HG03280 (cell line): ENCODE data around the gene PPFIA3.

ENCODE experiments used
- ATAC-seq: cut with Tn5 transposase; IDR thresholded peaks from one replicate; pipeline ENCODE4 v1.9.1; 2021; ENCODE audit warnings: mild to moderate bottlenecking, moderate library complexity; ENCODE audit not compliant: unreplicated experiment

The PPFIA3 gene

DNA sequence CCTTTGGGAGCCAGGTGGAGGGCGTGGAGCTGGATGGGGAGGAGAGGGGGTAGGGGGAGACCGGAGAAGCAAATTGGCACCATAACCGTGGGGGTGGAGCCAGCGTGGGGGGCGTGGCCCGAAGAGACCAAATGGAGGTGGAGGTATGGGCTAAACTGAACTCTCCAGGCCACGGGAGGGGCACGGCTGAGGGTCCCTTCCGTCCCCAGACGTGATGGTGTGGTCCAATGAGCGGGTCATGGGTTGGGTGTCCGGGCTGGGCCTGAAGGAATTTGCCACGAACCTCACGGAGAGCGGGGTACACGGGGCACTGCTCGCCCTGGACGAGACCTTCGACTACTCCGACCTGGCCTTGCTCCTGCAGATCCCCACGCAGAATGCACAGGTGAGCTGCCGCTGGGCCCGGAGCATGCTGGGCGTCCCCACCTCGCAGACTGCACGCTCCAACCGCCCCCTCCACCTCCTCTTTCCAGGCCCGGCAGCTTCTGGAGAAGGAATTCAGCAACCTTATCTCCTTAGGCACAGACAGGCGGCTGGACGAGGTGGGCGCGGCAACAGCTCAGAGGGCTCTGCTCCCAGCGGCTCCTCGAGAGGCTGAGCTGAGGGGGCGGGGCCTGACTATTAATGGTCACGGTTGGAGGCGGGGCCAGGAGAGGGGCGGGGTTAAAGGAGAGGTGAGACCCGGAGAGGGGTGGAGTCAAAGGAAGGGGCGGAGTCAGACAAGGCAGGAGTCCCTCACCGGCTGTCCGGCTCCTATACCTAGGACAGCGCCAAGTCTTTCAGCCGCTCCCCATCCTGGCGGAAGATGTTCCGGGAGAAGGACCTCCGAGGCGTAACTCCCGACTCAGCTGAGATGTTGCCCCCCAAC, 29.7 kb downstream of the PPFIA3 start:
- ATAC-seq = no peak

- no peak for ATAC-seq
Measured at GRCh38 chr19:49149652-49150105, 30.3 kb downstream of the PPFIA3 start.

DNA sequence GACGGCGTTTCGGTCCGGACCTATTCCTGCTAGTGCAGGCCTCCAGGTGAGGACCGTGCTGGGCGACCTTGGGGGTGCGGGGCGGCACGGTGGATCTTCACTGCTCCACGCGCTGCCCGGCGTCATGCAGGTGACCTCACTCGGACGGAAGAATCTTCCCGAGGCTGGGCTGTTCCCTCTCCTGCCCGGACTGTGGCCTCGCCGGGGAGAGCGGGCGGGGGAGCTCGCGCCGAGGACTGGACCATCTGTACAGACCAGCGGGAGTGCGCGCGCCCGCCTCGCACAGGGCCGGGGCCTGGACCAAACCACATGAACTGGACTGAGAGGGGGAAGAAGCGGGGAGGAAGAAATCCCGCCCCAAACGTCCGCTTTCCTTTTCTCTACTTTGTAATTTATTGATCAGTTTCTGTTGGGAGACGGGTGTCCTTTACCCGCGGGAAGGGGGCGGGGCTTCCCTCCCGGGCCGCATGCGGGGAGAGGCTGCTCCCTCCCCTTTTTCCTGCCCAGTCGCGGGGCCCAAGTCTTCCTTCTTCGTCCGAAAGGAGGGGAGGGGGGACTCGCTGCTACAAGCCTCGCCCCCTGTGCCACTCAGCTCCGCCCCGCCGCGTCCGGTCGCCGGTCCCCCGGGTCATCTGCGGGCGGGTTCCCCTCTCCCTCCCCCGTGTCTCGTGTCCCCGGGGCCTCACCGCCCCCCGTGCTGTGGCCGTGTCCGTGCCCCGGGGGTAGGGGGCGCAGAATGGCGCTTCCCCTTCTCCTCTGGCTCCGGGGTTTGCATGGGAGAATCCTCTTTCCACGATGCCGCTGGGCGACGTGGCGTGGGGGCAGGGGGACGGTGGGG, 31.0 kb downstream of the PPFIA3 start:
- ATAC-seq = no peak

DNA sequence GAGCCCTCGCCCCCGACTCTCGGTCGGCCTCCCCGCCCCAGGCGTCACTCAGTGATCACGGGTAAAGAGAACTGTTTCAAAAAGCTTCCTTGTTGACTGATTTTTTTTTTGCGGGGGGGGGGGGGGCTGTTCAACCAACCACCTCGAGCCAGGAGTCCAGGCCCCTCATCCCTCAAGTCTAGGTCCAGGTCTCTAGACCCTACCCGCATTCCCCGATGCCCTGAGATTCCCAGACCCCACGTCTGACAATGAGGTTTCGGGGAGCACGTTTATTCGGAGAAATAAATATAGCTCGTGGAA, 31.6 kb downstream of the PPFIA3 start:
- ATAC-seq = no peak

- no peak for ATAC-seq
Measured at GRCh38 chr19:49151267-49152118, 32.1 kb downstream of the PPFIA3 start.

GRCh38 chr19:49152119-49152550, 32.8 kb downstream of the PPFIA3 start:
- no peak for ATAC-seq

- ATAC-seq = no peak
Measured at GRCh38 chr19:49153167-49153809, 33.9 kb downstream of the PPFIA3 start.

DNA sequence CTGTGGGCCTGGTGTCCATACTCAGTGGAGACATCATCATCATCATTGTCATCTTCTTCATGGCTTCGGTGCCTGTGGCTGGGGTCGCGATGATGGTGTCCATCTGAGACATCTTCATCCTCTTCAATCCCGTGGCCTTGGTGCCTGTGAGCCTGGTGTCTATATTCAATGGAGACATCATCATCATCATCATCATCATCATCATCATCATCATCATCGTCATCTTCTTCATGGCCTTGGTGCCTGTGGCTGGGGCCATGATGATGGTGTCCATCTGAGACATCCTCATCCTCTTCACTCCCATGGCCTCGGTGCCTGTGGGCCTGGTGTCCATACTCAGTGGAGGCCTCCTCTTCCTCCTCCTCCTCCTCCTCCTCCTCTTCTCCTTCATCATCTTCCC, 34.9 kb downstream of the PPFIA3 start:
- ATAC-seq = no peak

GRCh38 chr19:49155005-49155819, 35.9 kb downstream of the PPFIA3 start, which contains the start of gene HRC:
Gene HRC, minus strand, starts transcription at chr19:49155396. Its CDS starts 159 bp downstream, at chr19:49155237.
- ATAC-seq = no peak

DNA sequence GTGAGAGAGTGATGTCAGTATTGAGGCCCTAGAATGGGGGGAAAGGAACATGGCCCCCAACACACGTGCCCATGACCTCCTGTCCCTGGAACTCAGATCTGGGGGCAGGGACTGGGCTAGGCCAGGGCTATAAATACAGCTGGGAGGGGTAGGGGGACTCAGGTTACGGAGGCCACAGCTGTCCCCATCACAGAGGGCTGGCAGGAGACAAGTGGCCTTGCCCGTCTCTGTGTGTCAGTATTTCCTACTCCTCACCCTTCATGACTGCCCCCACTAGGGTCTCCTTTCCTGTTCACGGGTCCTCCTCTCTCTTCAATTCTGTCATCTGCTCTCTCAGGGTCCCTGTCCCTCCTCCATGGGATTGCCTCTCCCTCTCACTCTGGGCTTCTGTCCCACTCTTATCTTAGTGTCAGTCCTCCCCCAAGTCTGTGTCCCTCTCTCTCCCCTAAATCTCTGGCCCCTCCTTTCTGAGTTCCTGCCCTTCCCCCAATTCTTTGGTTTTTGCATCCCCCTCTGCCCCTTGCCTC, 36.5 kb downstream of the PPFIA3 start:
- ATAC-seq = no peak

- no peak for ATAC-seq
Measured at GRCh38 chr19:49157445-49158224, 38.3 kb downstream of the PPFIA3 start, which contains the start of gene TRPM4. Gene TRPM4, plus strand, starts transcription at chr19:49157792. Its CDS starts 75 bp downstream, at chr19:49157867.

- no peak for ATAC-seq
Measured at GRCh38 chr19:49160450-49161189, 41.3 kb downstream of the PPFIA3 start.

- no peak for ATAC-seq
Measured at GRCh38 chr19:49161987-49162386, 42.6 kb downstream of the PPFIA3 start.

GRCh38 chr19:49165111-49165750, 45.9 kb downstream of the PPFIA3 start:
- ATAC-seq = no peak

GRCh38 chr19:49165865-49166301, 46.5 kb downstream of the PPFIA3 start:
- ATAC-seq = no peak

GRCh38 chr19:49167857-49168409, 48.6 kb downstream of the PPFIA3 start:
- ATAC-seq = no peak

DNA sequence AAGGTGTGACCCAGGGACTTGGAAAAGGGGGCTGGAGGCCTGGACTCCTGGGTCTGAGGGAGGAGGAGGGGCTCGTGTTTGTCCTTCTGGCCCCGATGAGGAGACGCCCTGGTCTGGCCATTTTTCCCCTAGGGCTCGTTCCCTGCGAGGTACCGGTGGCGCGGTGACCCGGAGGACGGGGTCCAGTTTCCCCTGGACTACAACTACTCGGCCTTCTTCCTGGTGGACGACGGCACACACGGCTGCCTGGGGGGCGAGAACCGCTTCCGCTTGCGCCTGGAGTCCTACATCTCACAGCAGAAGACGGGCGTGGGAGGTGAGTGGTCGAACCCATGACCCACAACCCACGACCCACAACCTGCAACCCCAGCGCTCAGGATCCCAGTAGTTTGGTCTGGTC, 49.1 kb downstream of the PPFIA3 start:
- no peak for ATAC-seq
